KOPT-K1 (cell line): Measurements from ENCODE around the gene GGT5.
"Not testable (repeated sequence)": the region's sequence is repeated elsewhere in the genome, so short reads cannot be mapped to it uniquely, and the experiment has no call there.

Source experiments
- H3K27ac ChIP-seq: fragments of 200-600 bp; sonication (generic); 2 replicates; pipeline ENCODE4 v1.5.1; 2016; ENCODE audit warnings: antibody characterized with exemption, mild to moderate bottlenecking, low read depth, low read length; ENCODE audit not compliant: poor library complexity, severe bottlenecking
- H3K36me3 ChIP-seq: fragments of 200-600 bp; sonication (generic); 2 replicates; pipeline ENCODE4 v1.5.1; 2017; ENCODE audit warnings: antibody characterized with exemption, mild to moderate bottlenecking, low read length, moderate library complexity; ENCODE audit not compliant: insufficient read depth
- H3K9me3 ChIP-seq: fragments of 200-600 bp; sonication (generic); 2 replicates; pipeline ENCODE4 v1.5.1; 2017; ENCODE audit warnings: antibody characterized with exemption, low read length, mild to moderate bottlenecking; ENCODE audit not compliant: insufficient read depth, poor library complexity, severe bottlenecking

The GGT5 gene

GRCh38 chr22:24273031-24273430 is 28.1 kb upstream of the GGT5 start:
- not testable (repeated sequence) for H3K27ac ChIP-seq
- H3K36me3 ChIP-seq: peaks cover 16% of the 10 kb centered on the region; the same call in 1 of the 2 replicates

GRCh38 chr22:24271386-24271854 is 26.5 kb upstream of the GGT5 start:
- peaks cover 6% of the 10 kb centered on the region; the same call in 1 of the 2 replicates for H3K36me3 ChIP-seq
- no peaks in the 10 kb centered on the region for H3K9me3 ChIP-seq
- peak overlapping the region; percentile 92 for H3K27ac ChIP-seq

More at GRCh38 chr22:24273031-24273430, 28.1 kb upstream of the GGT5 start:
- H3K9me3 ChIP-seq: not testable (repeated sequence)

GRCh38 chr22:24270556-24271385 is 25.9 kb upstream of the GGT5 start, which contains the start of gene SPECC1L:
SPECC1L (plus strand) TSS chr22:24270831; CDS start chr22:24302232, 31,401 bp downstream.
- H3K27ac ChIP-seq: peak within 1 kb of the TSS; percentile 92
- H3K9me3 ChIP-seq: no peaks in the 10 kb centered on the region
- peaks cover 6% of the 10 kb centered on the region; the same call in 1 of the 2 replicates for H3K36me3 ChIP-seq

GRCh38 chr22:24266495-24266894 is 21.6 kb upstream of the GGT5 start:
- not testable (repeated sequence) for H3K36me3 ChIP-seq, H3K27ac ChIP-seq, H3K9me3 ChIP-seq

GRCh38 chr22:24265734-24266133 is 20.9 kb upstream of the GGT5 start:
- Histone ChIP-seq H3K36me3 (no peaks in the 10 kb centered on the region), H3K9me3 (no peaks in the 10 kb centered on the region), H3K27ac (peak overlapping the region; percentile 22)

GRCh38 chr22:24264329-24264896 is 19.5 kb upstream of the GGT5 start:
- H3K27ac ChIP-seq: peak overlapping the region; percentile 43
- not testable (repeated sequence) for H3K36me3 ChIP-seq, H3K9me3 ChIP-seq

- not testable (repeated sequence) for H3K9me3 ChIP-seq, H3K36me3 ChIP-seq, H3K27ac ChIP-seq
Observed at GRCh38 chr22:24263479-24263878, 18.6 kb upstream of the GGT5 start.

GRCh38 chr22:24262185-24262749 is 17.4 kb upstream of the GGT5 start:
- not testable (repeated sequence) for H3K9me3 ChIP-seq, H3K36me3 ChIP-seq, H3K27ac ChIP-seq

- not testable (repeated sequence) for H3K27ac ChIP-seq, H3K9me3 ChIP-seq, H3K36me3 ChIP-seq
Observed at GRCh38 chr22:24259459-24259858, 14.6 kb upstream of the GGT5 start.

- not testable (repeated sequence) for H3K9me3 ChIP-seq, H3K27ac ChIP-seq, H3K36me3 ChIP-seq
Observed at GRCh38 chr22:24256736-24257135, 11.9 kb upstream of the GGT5 start.

GRCh38 chr22:24256136-24256535 is 11.3 kb upstream of the GGT5 start:
- H3K36me3 ChIP-seq, H3K27ac ChIP-seq, H3K9me3 ChIP-seq: not testable (repeated sequence)

- not testable (repeated sequence) for H3K36me3 ChIP-seq, H3K27ac ChIP-seq, H3K9me3 ChIP-seq
Observed at GRCh38 chr22:24253126-24253525, 8.2 kb upstream of the GGT5 start.

GRCh38 chr22:24251286-24251685 is 6.4 kb upstream of the GGT5 start:
- H3K9me3 ChIP-seq, H3K36me3 ChIP-seq: not testable (repeated sequence)

GRCh38 chr22:24249413-24249812 is 4.5 kb upstream of the GGT5 start:
- not testable (repeated sequence) for H3K9me3 ChIP-seq, H3K27ac ChIP-seq, H3K36me3 ChIP-seq

More at GRCh38 chr22:24251286-24251685, 6.4 kb upstream of the GGT5 start:
- not testable (repeated sequence) for H3K27ac ChIP-seq

- H3K36me3 ChIP-seq, H3K27ac ChIP-seq, H3K9me3 ChIP-seq: not testable (repeated sequence)
Observed at GRCh38 chr22:24248611-24249010, 3.7 kb upstream of the GGT5 start.
